ENCODE measurements around the gene KCNQ5. TPM values are rescaled to one million over a fixed set of nuclear protein-coding genes. Genes with fewer than 3 reads are reported as not detected.
"Not testable (repeated sequence)": the region's sequence is repeated elsewhere in the genome, so short reads cannot be mapped to it uniquely, and the experiment has no call there.

KCNQ5 gene
- total RNA-seq: 1 to 10 TPM in 2 of 4 donors, under 1 TPM in 2; 0.57 to 4.4 (median 0.97) TPM

- intact Hi-C loops (cut with DNase I): no loop called here
- Histone ChIP-seq H3K27me3 (peaks cover 0 to 78% (median 4%) of the 10 kb centered on the region in 4 donors), H3K4me3 (peak within 1 kb of the TSS; percentile 36 to 76 (median 56)), H3K27ac (peak within 1 kb of the TSS in 1 of 4 donors; percentile 2), H3K9me3 (no peaks in the 10 kb centered on the region), H3K4me1 (peaks cover 22 to 46% (median 24%) of the 10 kb centered on the region in 3 donors), H3K36me3 (no peaks in the 10 kb centered on the region)
- no peak for DNase-seq
- 1% methylated on average over 14 of the region's 58 CpGs; no CpG with 5 or more reads in 1 of the 2 donors for WGBS, 2 donors
- no peak for TF ChIP-seq POLR2A (IDR thresholded peaks at IDR 0.05)
- no peak for TF ChIP-seq CTCF (IDR thresholded peaks at IDR 0.05)
These were observed at the start of gene KCNQ5 for GRCh38 chr6:72621291-72622093. KCNQ5 (plus strand) TSS chr6:72622064.

- Histone ChIP-seq H3K36me3 (no peaks in the 10 kb centered on the region), H3K27me3 (no peaks in the 10 kb centered on the region), H3K27ac (no peak overlapping the region), H3K4me3 (no peak overlapping the region), H3K9me3 (no peaks in the 10 kb centered on the region), H3K4me1 (no peaks in the 10 kb centered on the region)
- DNase-seq: no peak
- 61 to 82% methylated on average over 2 of the region's 2 CpGs for whole genome bisulfite sequencing, 2 donors
- TF ChIP-seq CTCF (IDR thresholded peaks at IDR 0.05) (no peak), POLR2A (IDR thresholded peaks at IDR 0.05) (no peak)
- intact Hi-C loops (cut with DNase I): no loop called here
These were observed 42.0 kb upstream of the KCNQ5 start for GRCh38 chr6:72579865-72580264.

- no peak for DNase-seq
- Histone ChIP-seq H3K9me3 (no peaks in the 10 kb centered on the region), H3K27me3 (no peaks in the 10 kb centered on the region), H3K4me3 (no peak overlapping the region), H3K27ac (no peak overlapping the region), H3K4me1 (no peaks in the 10 kb centered on the region), H3K36me3 (no peaks in the 10 kb centered on the region)
- 14 to 32% methylated on average over 6 of the region's 6 CpGs for WGBS, 2 donors
- TF ChIP-seq POLR2A (IDR thresholded peaks at IDR 0.05) (no peak), CTCF (IDR thresholded peaks at IDR 0.05) (peak in 1 of 6 experiments; percentile 26)
- intact Hi-C loops (cut with DNase I): no loop called here
These were observed 41.5 kb upstream of the KCNQ5 start for GRCh38 chr6:72580281-72580940.

- H3K27me3 ChIP-seq; H3K9me3 ChIP-seq; H3K4me3 ChIP-seq; intact Hi-C loops (cut with DNase I); H3K4me1 ChIP-seq; DNase-seq; H3K27ac ChIP-seq; H3K36me3 ChIP-seq: not testable (repeated sequence)
- 80 to 95% methylated on average over 2 of the region's 2 CpGs for WGBS, 2 donors
These were observed 40.9 kb upstream of the KCNQ5 start for GRCh38 chr6:72580950-72581349.

- Histone ChIP-seq H3K27me3 (no peaks in the 10 kb centered on the region), H3K27ac (no peak overlapping the region), H3K36me3 (no peaks in the 10 kb centered on the region), H3K4me3 (no peak overlapping the region), H3K4me1 (no peaks in the 10 kb centered on the region), H3K9me3 (no peaks in the 10 kb centered on the region)
- intact Hi-C loops (cut with DNase I): no loop called here
- DNase-seq: no peak
- TF ChIP-seq CTCF (IDR thresholded peaks at IDR 0.05): no peak
- TF ChIP-seq POLR2A (IDR thresholded peaks at IDR 0.05): no peak
- WGBS, 2 donors: 73 to 83% methylated on average over 1 to 7 of the region's 7 CpGs
These were observed 33.7 kb upstream of the KCNQ5 start for GRCh38 chr6:72588155-72588554.
